PC-9 (cell line): ENCODE data around the gene ADGRD1.

Experiments used
- CTCF ChIP-seq: fragments of 200-600 bp; sonication (generic); conservative IDR thresholded peaks from 2 replicates; pipeline ENCODE4 v1.6.1; 2017; ENCODE audit warnings: mixed run types, antibody characterized with exemption, mild to moderate bottlenecking, moderate library complexity
- EZH2 ChIP-seq: fragments of 200-600 bp; sonication (generic); IDR thresholded peaks from 2 replicates; pipeline ENCODE4 v1.8.0; 2017; ENCODE audit warnings: antibody characterized with exemption, low read depth

DNA sequence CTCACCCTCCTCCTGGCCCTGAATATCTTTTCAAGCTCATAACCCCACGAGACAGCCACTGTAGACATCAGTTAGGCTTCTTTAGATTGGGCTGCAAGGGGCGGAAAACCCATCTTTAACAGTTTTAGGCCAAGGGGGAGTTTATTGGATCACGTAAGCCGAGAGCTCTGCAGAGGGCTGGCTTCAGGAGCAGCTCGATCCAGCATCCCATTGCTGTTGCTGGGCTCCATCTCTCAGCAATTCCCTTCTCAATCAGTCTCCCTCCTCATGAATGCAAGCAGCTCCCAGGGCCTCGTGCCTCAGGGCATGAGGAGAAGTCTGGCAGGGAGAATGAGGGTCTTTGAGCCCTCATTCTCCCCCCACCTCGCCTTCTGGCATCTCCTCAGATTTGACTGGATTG, 59.4 kb downstream of the ADGRD1 start:
- TF ChIP-seq CTCF = no peak
- TF ChIP-seq EZH2 = no peak
